ENCODE results near the gene SMC4.

DNA sequence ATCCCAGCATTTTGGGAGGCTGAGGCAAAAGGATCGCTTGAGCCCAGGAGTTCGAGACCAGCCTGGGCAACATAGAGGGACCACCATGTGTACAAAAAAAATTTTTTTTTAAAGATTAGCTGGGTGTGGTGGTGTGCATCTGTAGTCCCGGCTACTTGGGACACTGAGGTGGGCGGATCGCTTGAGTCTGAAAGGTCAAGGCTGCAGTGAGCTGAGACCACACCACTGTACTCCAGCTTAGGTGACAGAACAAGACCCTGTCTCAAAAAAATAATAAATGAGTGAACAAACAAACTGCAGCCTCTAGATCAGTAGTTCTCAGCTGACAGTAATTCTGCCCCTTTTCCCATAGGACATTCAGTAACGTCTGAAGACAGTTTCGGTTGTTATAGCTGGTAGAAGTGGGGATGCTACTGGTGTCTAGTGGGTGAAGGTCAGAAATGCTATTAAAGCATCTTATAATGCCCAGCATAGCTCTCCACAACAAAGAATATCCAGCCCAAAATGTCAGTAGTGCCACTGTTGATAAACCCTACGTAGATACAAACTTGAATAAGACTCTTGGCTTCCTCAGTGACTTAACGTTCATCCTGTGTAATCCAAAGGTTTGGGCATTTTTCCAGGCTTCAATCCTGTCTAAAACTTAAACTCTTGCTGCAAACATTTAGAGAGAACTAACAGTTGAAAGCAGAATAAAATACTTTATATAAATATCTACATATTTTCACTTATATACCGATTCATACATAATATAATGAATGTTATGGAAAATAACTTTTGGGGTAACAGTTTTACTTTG lies 10.6 kb downstream of the SMC4 start:
- TF ChIP-seq, protein P1, sequence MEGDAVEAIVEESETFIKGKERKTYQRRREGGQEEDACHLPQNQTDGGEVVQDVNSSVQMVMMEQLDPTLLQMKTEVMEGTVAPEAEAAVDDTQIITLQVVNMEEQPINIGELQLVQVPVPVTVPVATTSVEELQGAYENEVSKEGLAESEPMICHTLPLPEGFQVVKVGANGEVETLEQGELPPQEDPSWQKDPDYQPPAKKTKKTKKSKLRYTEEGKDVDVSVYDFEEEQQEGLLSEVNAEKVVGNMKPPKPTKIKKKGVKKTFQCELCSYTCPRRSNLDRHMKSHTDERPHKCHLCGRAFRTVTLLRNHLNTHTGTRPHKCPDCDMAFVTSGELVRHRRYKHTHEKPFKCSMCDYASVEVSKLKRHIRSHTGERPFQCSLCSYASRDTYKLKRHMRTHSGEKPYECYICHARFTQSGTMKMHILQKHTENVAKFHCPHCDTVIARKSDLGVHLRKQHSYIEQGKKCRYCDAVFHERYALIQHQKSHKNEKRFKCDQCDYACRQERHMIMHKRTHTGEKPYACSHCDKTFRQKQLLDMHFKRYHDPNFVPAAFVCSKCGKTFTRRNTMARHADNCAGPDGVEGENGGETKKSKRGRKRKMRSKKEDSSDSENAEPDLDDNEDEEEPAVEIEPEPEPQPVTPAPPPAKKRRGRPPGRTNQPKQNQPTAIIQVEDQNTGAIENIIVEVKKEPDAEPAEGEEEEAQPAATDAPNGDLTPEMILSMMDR (IDR thresholded peaks at IDR 0.05), result no peak
- TF ChIP-seq POLR2A (IDR thresholded peaks at IDR 0.05), result no peak

Data from Peyer's patch (tissue), 4 donors.